Right ventricle myocardium superior (tissue), 1 donor: ENCODE results near the gene SEC14L5. TPM values are rescaled to one million over a fixed set of nuclear protein-coding genes. Genes with fewer than 3 reads are reported as not detected.
"Not testable (repeated sequence)": the region's sequence is repeated elsewhere in the genome, so short reads cannot be mapped to it uniquely, and the experiment has no call there.

Source experiments
- ATAC-seq: fragments of 200-7000 bp; cut with Tn5 transposase; one replicate; pipeline ENCODE4 v1.9.1; 2020; ENCODE audit warnings: mild to moderate bottlenecking; ENCODE audit not compliant: poor library complexity
- DNase-seq: peaks from one replicate; pipeline ENCODE4 v3.0.0-alpha.2; 2020
- intact Hi-C: fragments of 100-400 bp; cut with DNase I; formaldehyde crosslinking; loops from one replicate; pipeline ENCODE4 v1.11.2; 2022
- total RNA-seq: library from RNA; stranded (reverse); fragmentation: NEBNext Ultra II Directional; extraction: Animal tissue kit (Norgen Biotek cat#: 25700); gene quantifications from one replicate; pipeline ENCODE4 v1.2.1, GENCODE V29; 2021
- donor health status: DM: no; HTN: yes; CAD: no; lungs with severe emphysema.

Gene SEC14L5
- total RNA-seq, 1 donor from 2014 or later = 26.2 TPM

DNA sequence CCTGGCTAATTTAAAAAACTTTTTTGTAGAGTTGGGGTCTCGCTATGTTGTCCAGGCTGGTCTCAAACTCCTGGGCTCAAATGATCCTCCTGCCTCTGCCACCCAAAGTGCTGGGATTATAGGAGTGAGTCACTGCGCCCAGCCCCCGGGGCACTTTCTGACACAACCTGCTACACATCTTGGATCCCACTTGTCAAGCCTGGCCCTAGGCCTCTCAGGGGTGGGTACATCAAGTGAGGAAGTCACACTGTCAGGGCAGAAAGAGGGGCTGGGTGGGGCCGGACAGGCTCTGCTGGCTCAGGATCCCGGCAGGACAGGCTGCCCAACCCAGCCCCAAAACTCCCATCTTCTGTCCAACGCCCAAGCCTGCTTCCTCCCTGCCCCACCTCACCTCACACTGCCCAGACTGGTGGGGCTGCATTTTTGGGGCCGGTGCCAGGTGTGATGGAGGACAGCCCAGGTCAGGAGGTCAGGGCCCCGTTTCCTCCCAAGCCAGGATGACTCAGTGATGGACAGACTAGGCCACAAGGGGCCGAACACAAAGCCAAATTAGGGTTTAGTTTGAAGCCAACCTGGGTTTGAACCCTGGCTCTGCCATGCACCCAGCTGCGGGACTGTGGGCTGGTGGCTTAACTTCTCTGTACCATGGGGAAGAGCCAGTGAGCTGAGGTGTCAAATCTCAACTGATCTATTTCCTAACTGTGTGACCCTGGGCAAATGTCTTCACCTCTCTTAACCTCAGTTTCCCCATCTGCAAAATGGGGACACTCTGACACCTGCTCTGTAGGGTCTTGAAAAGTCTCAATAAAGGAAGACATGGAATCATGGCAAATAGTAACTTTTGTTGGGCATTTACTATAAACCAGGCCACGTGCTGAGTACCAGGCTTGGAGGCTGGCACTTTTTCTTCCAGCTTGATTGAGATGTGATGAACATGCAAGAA, 12.3 kb upstream of the SEC14L5 start:
- DNase-seq = peak; percentile 67
- intact Hi-C loops = no loop called here
- peak; percentile 9 for ATAC-seq

DNA sequence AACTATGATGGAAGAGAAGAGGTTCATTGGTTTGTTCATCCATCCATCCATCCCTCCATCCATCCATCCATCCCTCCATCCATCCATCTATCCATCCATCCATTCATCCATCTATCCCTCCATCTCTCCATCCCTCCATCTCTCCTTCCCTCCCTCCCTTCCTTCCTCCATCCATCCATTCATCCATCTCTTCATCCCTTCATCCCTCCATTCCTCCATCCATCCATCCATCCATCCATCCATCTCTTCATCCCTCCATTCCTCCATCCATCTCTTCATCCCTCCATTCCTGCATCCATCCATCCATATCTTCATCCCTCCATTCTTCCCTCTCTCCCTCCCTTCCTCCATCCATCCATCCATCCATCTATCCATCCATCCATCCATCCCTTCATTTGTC, 11.2 kb upstream of the SEC14L5 start:
- DNase-seq (no peak), ATAC-seq (no peak)
- intact Hi-C loops = no loop called here

DNA sequence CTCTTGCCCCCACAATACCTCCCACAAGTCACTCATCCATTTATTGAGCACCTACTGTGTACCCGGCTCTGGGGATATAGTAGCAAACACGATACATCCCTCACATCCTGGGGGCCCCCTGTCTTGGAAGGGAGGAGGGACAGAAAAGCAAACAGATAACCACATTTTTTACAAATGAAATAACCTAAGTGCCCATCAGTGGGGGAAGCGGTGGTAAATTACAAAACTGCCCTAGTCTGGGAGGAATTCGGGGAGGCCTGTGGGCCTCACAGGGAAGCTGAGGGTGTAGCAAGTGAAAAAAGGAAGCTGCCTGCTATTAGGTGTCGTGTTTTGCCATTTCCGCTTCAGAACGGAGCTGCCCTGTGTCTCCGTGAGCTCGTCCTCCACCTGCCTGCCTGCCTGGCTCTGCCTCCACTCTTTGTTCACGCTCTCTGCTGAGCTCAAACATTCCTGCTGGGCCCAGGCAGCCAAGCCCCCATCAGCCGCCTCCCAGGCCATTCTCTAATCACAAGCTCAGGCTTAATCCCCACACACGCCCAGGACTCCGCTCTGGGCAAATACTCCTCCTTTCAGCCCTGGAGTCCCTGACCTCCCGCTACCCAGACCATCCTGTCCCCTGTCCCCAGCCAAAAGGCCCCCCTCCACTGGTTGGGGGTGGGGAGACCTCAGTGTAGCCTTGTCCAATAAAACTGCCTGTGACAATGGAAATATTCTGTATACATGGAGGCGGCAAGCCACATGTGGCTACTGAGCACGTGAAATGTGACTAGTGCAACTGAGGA, 10.2 kb upstream of the SEC14L5 start:
- no peak for ATAC-seq
- intact Hi-C loops = no loop called here
- DNase-seq = no peak

DNA sequence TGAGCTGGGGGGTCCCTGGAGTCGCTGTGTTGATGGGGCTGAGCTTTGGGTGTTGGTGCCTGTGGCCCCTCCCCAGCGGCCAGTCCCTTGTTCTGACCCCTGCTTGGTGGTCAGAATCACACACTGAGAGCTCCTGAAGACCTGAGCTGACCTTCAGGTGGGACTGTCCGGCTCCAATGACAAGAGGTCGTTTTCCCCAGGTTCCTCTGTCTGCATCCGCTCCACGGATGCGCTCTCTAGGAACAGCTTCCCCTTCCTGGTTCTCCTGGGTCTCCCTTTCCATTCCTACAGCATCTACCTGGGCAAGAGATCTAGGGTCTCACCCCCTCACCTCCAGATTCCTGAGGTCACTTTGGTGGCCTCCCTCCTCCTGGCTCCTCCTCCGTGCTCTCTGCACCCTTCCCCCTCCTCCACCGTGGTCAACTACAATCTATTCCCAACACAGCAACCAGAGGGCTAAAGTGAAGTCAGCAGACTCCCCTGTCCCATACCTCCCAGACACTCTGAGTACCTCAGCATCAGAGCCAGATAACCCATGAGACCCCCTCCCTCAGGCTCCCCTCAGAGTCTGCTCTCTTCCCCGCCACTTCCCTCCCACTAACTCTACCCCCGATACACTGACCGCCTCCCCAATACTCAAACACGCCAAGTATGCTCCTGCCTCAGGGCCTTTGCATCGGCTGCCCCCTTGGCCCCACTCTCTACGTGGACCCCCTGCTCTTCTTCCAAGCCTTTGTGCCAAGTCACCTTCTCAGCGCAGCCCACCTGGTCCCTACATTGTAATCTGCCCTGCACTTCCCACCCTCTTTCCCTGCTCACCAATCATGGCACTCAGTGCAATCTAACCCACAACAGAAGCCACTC, 9.0 kb upstream of the SEC14L5 start:
- no peak for DNase-seq
- intact Hi-C loops = no loop called here
- no peak for ATAC-seq

DNA sequence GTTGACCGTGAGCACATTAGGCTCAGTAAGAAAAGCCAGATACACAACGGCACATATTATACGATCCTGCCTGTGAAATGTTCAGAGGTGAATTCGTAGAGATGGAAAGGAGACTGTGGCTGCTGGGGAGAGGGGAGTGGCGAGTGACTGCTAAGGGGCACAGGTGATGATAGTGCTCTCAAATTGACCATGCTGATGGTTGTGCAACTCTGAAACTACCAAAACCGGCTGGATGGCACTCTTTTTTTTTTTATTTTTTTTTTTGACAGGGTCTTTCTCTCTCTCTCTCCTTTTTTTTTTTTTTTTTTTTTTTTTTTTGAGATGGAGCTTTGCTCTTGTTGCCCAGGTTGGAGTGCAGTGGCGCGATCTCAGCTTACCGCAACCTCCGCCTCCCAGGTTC, 8.1 kb upstream of the SEC14L5 start:
- ATAC-seq = no peak
- intact Hi-C loops = loop anchor here (10.0 kb wide), 2 partner anchors 145 to 215 kb away; partner anchors contain the start of genes ANKS3, DNAAF8 and ROGDI
- no peak for DNase-seq

DNA sequence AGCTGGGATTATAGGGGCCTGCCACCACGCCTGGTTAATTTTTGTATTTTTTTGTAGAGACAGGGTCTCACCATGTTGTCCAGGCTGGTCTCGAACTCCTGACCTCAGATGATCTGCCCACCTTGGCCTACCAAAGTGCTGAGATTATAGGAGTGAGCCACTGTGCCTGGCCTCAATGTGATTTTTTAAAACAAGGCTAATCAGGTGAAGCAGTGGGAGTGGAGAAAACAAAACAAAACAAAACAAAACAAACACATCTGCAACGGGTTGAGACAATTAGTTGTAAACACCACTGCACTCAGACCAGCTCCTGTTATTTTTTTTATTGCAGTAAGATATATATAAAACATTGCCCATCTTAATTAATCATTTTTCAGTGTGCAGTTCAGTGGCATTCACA, 6.5 kb upstream of the SEC14L5 start:
- DNase-seq, ATAC-seq: not testable (repeated sequence)
- intact Hi-C loops = loop anchor here (10.0 kb wide), 2 partner anchors 147 to 217 kb away; partner anchors contain the start of genes ANKS3, DNAAF8 and ROGDI

DNA sequence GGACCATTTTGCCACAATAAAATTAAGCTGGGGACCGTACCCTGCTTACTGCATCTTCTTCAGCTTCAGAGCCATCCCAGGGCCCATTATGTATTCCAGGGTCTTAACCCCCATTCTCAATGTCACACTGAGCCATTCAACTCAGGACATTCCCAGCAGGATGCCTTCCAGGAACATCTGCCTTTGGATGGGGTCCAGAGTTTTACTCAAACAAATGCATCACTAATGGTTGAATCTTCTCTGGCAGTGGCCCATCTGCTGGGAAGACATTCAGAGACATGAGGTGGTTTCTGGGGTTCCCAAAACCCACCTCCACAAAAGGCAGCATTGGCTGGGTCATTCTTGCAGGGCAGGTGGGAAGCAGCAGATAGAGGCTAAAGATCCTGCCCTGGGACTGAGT, 3.4 kb upstream of the SEC14L5 start:
- DNase-seq (no peak), ATAC-seq (no peak)
- intact Hi-C loops = loop anchor here (10.0 kb wide), 2 partner anchors 150 to 220 kb away; partner anchors contain the start of genes ANKS3, DNAAF8 and ROGDI

DNA sequence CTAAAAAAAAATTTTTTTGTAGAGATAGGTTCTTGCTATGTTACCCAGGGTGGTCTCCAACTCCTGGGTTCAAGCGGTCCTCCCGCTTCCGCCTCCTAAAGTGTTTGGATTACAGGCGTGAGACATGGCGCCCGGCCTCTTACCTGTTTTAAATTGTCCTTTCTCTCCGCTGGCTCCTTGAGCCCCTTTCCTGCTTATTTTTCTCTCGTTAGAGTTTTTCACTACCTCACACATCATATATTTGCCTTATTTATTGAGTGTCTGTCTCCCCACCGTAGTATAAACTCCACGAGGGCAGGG, 760 bp upstream of the SEC14L5 start:
- ATAC-seq (no peak), DNase-seq (no peak)
- intact Hi-C loops = loop anchor here (10.0 kb wide), 2 partner anchors 153 to 223 kb away; partner anchors contain the start of genes ANKS3, DNAAF8 and ROGDI

DNA sequence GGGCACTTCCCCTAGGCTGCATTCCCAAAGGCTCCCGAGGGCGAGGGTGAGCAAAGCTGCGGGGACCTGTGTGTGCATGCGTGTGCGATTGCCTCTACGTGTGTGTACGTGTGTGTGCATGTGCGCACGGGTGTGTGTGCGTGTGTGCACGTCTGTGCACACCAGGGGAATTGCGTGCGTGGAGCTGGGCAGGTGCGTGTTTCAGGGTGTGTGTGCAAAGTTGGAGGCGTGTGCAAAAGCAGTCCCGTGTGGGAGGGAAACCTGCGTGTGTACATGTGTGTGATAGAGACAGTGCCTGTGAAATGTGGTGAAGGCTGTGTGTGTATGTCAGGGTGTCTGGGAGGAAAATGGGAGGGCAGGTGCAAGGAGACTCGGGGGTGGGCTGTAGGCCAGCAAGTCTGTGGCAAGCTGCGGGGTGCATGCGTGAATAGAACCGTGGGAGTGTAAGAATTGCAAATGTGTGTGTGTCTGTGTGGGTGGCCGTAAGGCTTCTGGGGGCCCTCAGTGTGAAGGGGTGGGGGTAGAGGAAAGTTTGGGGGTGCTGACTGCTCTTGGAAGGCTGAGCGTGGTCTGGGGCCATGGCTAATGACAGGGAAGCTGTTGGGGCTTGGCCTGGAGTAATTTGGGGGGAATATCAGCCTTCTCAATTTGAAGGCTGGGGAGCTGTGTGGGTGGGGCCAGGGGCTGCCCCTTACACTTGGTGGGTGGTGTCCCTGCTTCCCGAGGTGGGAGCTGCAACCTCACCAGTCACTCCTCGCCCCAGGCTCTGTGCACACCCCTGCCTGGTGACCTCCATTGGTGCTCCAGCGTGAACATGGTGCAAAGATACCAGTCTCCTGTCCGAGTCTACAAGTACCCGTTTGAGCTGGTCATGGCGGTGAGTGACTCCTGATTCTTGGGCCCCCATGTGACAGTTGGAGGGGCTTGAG, 644 bp downstream of the SEC14L5 start:
- intact Hi-C loops = loop anchor here (10.0 kb wide), 2 partner anchors 154 to 224 kb away; partner anchors contain the start of genes ANKS3, DNAAF8 and ROGDI
- DNase-seq (no peak), ATAC-seq (no peak)

DNA sequence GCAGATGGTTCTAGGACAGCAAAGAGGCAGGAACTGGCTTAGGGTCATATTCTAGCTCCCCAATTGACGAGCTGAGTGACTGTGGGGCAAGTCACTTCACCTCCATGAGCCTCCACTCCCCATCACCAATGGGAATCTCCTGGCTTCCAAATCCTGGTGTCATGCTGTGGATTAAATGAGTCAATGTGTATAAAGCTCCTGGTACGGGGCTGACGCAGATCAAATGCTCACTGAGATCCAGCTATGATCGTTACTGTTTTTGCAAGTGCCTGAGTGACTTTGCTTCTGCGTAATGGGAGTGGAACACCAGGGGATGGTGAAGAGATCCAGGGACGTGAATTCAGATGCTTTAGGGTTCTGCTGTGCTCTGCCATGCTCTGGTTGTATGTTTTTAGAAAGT, 2.4 kb downstream of the SEC14L5 start:
- intact Hi-C loops = no loop called here
- DNase-seq = no peak
- no peak for ATAC-seq

DNA sequence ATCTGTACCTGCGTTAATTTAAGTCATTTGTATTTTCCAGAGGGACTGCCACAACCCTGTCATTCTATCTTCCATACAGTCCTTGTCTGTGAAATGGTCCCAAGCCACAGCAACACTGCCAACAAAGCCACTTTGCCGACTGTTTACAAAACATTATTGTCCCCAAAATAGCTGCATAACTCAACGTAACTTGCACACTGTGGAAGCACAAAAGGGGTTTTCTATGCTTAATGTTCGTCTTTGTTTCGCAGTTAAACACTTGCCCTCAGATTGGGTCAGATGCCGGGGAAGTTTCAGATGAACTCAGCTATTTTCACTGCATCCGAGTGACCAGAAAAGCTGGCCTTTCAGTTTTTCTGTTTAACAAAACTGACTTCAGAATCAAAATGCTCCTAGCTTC, 4.6 kb downstream of the SEC14L5 start:
- no peak for ATAC-seq
- no peak for DNase-seq
- intact Hi-C loops = no loop called here

DNA sequence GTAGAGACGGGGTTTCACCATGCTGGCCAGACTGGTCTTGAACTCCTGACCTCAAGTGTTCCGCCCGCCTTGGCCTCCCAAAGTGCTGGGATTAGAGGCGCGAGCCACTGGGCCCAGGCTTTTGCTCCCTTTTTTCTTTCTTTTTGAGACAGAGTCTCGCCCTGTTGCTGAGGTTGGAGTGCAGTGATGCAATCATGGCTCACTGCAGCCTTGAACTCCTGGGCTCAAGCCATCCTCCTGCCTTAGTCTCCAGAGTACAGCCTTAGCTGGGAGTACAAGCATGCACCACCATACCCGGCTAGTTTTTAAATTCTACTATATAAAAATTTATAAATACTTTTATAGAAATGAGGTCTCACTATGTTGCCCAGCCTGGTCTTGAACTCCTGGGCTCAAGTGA, 5.4 kb downstream of the SEC14L5 start:
- intact Hi-C loops, ATAC-seq, DNase-seq: not testable (repeated sequence)

DNA sequence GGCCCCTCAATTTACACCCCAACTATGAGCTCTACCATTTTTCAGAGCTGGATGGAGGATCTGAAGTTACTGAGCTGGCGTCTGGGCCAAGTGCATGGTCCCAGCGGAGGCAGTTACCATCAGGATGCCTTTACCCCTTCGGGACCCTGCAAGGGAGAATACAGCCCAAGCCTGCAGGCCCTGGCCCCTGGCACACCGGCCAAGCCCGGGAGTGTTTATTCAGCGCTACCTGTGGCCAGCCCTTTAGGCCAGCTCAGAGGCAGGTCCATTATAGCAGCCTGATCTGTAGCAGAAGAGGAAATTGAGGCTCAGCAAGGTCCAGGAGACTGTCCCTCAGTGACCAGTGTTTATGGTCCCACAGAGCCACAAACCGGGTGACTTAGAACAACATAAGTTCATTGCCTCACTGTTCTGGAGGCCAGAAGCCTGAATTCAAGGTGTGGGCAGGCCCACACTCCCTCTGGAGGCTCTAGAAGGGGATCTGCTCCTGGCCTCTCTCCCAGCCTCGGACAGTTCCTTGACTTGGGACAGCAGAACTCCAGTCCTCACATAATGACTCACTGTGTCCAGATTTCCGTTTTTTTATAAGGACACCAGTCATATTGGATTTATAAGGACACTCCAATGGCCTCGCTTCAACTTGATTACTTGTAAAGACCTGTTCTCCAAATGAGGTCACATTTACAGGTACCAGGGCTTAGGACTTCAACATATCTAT, 8.8 kb downstream of the SEC14L5 start:
- no peak for ATAC-seq
- DNase-seq = peak; percentile 15
- intact Hi-C loops = no loop called here

DNA sequence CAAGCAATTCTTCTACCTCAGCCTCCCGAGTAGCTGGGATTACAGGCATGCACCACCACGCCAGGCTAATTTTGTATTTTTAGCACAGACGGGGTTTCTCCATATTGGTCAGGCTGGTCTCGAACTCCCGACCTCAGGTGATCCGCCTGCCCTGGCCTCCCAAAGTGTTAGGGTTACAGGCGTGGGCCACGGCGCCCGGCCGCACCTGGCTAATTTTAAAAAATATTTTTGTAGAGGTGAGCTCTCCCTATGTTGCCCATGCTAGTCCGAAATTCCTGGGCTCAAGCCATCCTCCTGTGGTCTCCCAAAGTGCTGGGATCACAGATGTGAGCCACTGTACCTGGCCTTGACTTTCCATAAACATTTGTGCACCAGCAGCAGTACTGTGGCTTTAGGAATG, 10.1 kb downstream of the SEC14L5 start:
- ATAC-seq, intact Hi-C loops, DNase-seq: not testable (repeated sequence)

DNA sequence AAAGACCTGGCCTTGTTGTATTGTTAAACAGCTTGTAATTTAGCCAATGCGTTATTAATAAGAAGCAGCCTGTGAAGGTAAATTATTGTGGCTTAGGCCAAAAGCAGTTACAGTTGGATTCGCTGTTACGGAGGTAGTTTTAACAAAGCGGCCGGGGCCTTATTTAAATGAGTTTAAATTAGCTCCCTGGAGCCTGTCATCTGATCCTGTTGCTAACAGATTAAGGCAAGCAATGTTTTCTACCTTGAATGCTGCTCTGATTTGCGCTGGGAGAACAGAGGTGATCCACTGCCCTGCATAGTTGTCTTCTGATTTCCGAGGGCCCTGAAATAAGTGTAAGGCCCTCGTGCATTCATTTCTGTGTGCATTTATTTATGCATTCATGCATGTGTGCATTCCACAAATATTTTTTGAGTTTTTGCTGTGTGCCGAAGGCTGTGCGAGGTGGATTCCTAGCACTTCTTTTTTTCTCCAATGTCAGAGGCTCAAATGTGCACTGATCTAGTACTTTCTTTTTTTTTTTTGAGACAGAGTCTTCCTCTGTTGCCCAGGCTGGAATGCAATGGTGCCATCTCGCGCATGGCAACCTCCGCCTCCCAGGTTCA, 10.9 kb downstream of the SEC14L5 start:
- ATAC-seq (no peak), DNase-seq (no peak)
- intact Hi-C loops = no loop called here

DNA sequence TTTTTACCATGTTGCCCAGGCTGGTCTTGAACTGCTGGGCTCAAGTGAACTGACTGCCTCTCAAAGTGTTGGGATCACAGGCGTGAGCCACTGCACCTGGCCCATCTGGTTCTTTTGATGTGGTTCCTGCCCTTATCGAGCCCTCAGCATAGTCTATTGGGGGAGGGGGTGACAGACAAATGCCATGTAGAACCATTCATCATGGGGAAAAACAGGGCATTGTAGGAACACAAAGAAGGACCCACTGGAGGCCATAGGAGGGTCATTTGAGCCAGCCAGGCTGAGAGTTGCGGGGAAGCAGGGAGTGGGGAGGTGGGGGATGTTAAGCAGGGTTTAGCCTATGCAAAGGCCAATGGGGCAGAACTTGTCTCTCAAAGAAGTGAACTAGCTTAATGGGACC, 11.9 kb downstream of the SEC14L5 start:
- DNase-seq (no peak), ATAC-seq (no peak)
- intact Hi-C loops = no loop called here
